ENCODE data around the gene AMN. TPM values are rescaled to one million over a fixed set of nuclear protein-coding genes. Genes with fewer than 3 reads are reported as not detected.
A peak's percentile ranks its signal among the peaks of the same experiment; 100 is the strongest.

AMN gene
- total and polyA plus RNA-seq, 2 donors from 2014 or later, result 58.0 to 121 TPM

GRCh38 chr14:102935756-102936155 is 13.3 kb downstream of the AMN start:
- DNase-seq (no peak), FAIRE-seq (no peak)
- H3K27me3 ChIP-seq (ENCODE audit: control insufficient read depth, insufficient read depth, low read length), result no peaks in the 10 kb centered on the region
- peaks cover 0 to 27% (median 12%) of the 10 kb centered on the region in 3 donors for H3K36me3 ChIP-seq (ENCODE audit: control insufficient read depth in 2 of 3, insufficient read depth in 3 of 3, low read length in 3 of 3)
- no peak overlapping the region for H3K9ac ChIP-seq (ENCODE audit: low read length in 3 of 3)
- TF ChIP-seq CTCF (IDR thresholded peaks at IDR 0.05; ENCODE audit: borderline replicate concordance, extremely low read depth, insufficient read depth), result no peak
- intact Hi-C loops (cut with DNase I), result no loop called here
- H3K27ac ChIP-seq (ENCODE audit: low read depth in 2 of 2, low read length in 2 of 2), result no peak overlapping the region
- peaks cover 0 to 2% (median 0%) of the 10 kb centered on the region in 3 donors for H3K4me1 ChIP-seq (ENCODE audit: control insufficient read depth in 2 of 3, insufficient read depth in 2 of 3, low read depth in 1 of 3, low read length in 3 of 3)
- no peaks in the 10 kb centered on the region for H3K9me3 ChIP-seq (ENCODE audit: control insufficient read depth in 2 of 3, insufficient read depth in 1 of 3, low read length in 3 of 3)
- no peak overlapping the region for H3K4me3 ChIP-seq (ENCODE audit: low read length in 3 of 3)

- Histone ChIP-seq H3K4me3 (ENCODE audit: low read length in 3 of 3) (no peak overlapping the region), H3K36me3 (ENCODE audit: control insufficient read depth in 2 of 3, insufficient read depth in 3 of 3, low read length in 3 of 3) (peaks cover 0 to 32% (median 12%) of the 10 kb centered on the region in 3 donors), H3K27me3 (ENCODE audit: control insufficient read depth, insufficient read depth, low read length) (no peaks in the 10 kb centered on the region), H3K4me1 (ENCODE audit: control insufficient read depth in 2 of 3, insufficient read depth in 2 of 3, low read depth in 1 of 3, low read length in 3 of 3) (no peaks in the 10 kb centered on the region), H3K9me3 (ENCODE audit: control insufficient read depth in 2 of 3, insufficient read depth in 1 of 3, low read length in 3 of 3) (no peaks in the 10 kb centered on the region), H3K27ac (ENCODE audit: low read depth in 2 of 2, low read length in 2 of 2) (no peak overlapping the region), H3K9ac (ENCODE audit: low read length in 3 of 3) (no peak overlapping the region)
- no peak for TF ChIP-seq CTCF (IDR thresholded peaks at IDR 0.05; ENCODE audit: borderline replicate concordance, extremely low read depth, insufficient read depth)
- FAIRE-seq (no peak), DNase-seq (peak in 1 of 5 donors; percentile 68)
- intact Hi-C loops (cut with DNase I), result no loop called here
These were observed 15.1 kb downstream of the AMN start for GRCh38 chr14:102937331-102938175.

- Histone ChIP-seq H3K27ac (ENCODE audit: low read depth in 2 of 2, low read length in 2 of 2) (no peak overlapping the region), H3K36me3 (ENCODE audit: control insufficient read depth in 2 of 3, insufficient read depth in 3 of 3, low read length in 3 of 3) (peaks cover 0 to 30% (median 12%) of the 10 kb centered on the region in 3 donors), H3K9ac (ENCODE audit: low read length in 3 of 3) (no peak overlapping the region), H3K27me3 (ENCODE audit: control insufficient read depth, insufficient read depth, low read length) (no peaks in the 10 kb centered on the region), H3K4me3 (ENCODE audit: low read length in 3 of 3) (no peak overlapping the region), H3K9me3 (ENCODE audit: control insufficient read depth in 2 of 3, insufficient read depth in 1 of 3, low read length in 3 of 3) (no peaks in the 10 kb centered on the region), H3K4me1 (ENCODE audit: control insufficient read depth in 2 of 3, insufficient read depth in 2 of 3, low read depth in 1 of 3, low read length in 3 of 3) (no peaks in the 10 kb centered on the region)
- intact Hi-C loops (cut with DNase I), result no loop called here
- FAIRE-seq (no peak), DNase-seq (peak in 1 of 5 donors; percentile 59)
- TF ChIP-seq CTCF (IDR thresholded peaks at IDR 0.05; ENCODE audit: borderline replicate concordance, extremely low read depth, insufficient read depth), result no peak
These were observed 15.7 kb downstream of the AMN start for GRCh38 chr14:102938191-102938590.

Data from kidney (tissue), 14 donors.